Mesenteric fat pad (tissue), 1 donor: Measurements from ENCODE around the gene NCAPD3. TPM values are rescaled to one million over a fixed set of nuclear protein-coding genes. Genes with fewer than 3 reads are reported as not detected.

Source experiments
- DNase-seq: peaks from one replicate; pipeline ENCODE4 v3.0.0-alpha.2; 2020; ENCODE audit warnings: low spot score
- total RNA-seq: library from RNA; stranded (reverse); fragmentation: NEBNext Ultra II Directional; extraction: Animal tissue kit (Norgen Biotek cat#: 25700); gene quantifications from one replicate; pipeline ENCODE4 v1.2.1, GENCODE V29; 2021
- donor health status: DM: yes; HTN: yes; CAD: no.

Gene NCAPD3
- total RNA-seq, 1 donor from 2014 or later = 15.8 TPM

- no peak for DNase-seq
These were observed 53.4 kb downstream of the NCAPD3 start for GRCh38 chr11:134170177-134170918.

GRCh38 chr11:134164490-134165370, 59.0 kb downstream of the NCAPD3 start:
- no peak for DNase-seq

GRCh38 chr11:134159652-134160051, 64.1 kb downstream of the NCAPD3 start:
- no peak for DNase-seq

GRCh38 chr11:134158023-134158422, 65.7 kb downstream of the NCAPD3 start:
- no peak for DNase-seq

GRCh38 chr11:134157451-134157850, 66.3 kb downstream of the NCAPD3 start:
- DNase-seq = no peak

GRCh38 chr11:134155946-134156865, 67.6 kb downstream of the NCAPD3 start:
- no peak for DNase-seq

- DNase-seq = no peak
These were observed 68.3 kb downstream of the NCAPD3 start for GRCh38 chr11:134155456-134155855.

- no peak for DNase-seq
These were observed 69.3 kb downstream of the NCAPD3 start for GRCh38 chr11:134154441-134154840.

GRCh38 chr11:134153147-134153905, 70.4 kb downstream of the NCAPD3 start:
- no peak for DNase-seq

- no peak for DNase-seq
These were observed 71.1 kb downstream of the NCAPD3 start for GRCh38 chr11:134152696-134153095.

- DNase-seq = no peak
These were observed 72.6 kb downstream of the NCAPD3 start for GRCh38 chr11:134151083-134151747.

- no peak for DNase-seq
These were observed 73.4 kb downstream of the NCAPD3 start for GRCh38 chr11:134150195-134150903.

- no peak for DNase-seq
These were observed 74.4 kb downstream of the NCAPD3 start for GRCh38 chr11:134149371-134149770.

GRCh38 chr11:134146598-134146997, 77.2 kb downstream of the NCAPD3 start:
- DNase-seq = no peak

- DNase-seq = no peak
These were observed 78.1 kb downstream of the NCAPD3 start for GRCh38 chr11:134145715-134146114.

- DNase-seq = no peak
These were observed 79.0 kb downstream of the NCAPD3 start for GRCh38 chr11:134144744-134145143.

GRCh38 chr11:134143801-134144200, 80.0 kb downstream of the NCAPD3 start:
- DNase-seq = no peak

- no peak for DNase-seq
These were observed 81.2 kb downstream of the NCAPD3 start for GRCh38 chr11:134142536-134142935.

- DNase-seq = no peak
These were observed 82.7 kb downstream of the NCAPD3 start for GRCh38 chr11:134140961-134141490.
